AG04450 (cell line): Measurements from ENCODE around the gene FGF14. TPM values are rescaled to one million over a fixed set of nuclear protein-coding genes. Genes with fewer than 3 reads are reported as not detected.

Experiments
- CTCF ChIA-PET: fragments of 300-600, 350-600 bp; formaldehyde crosslinking; extraction: SDS; loops from one replicate; lab custom pipeline; 2022; ENCODE audit warnings: antibody characterized with exemption, inconsistent platforms; lab: Charles Lee
- POLR2A ChIA-PET: fragments of 350-600 bp; formaldehyde crosslinking; extraction: SDS; loops from one replicate; lab custom pipeline; 2021; ENCODE audit warnings: antibody characterized with exemption, inconsistent platforms; lab: Yijun Ruan, JAX
- DNase-seq: peaks from one replicate; pipeline ENCODE4 v3.0.0-alpha.2; 2011; ENCODE audit warnings: low read depth, low spot score
- H3K27ac ChIP-seq: one replicate; pipeline ENCODE4 v1.5.1; 2012; ENCODE audit warnings: low read depth, low read length, control low read depth
- H3K27me3 ChIP-seq: one replicate; pipeline ENCODE4 v1.6.0; 2012; ENCODE audit warnings: low read length; ENCODE audit not compliant: control insufficient read depth, insufficient read depth
- H3K4me3 ChIP-seq: 2 replicates; pipeline ENCODE4 v1.5.1; 2011; ENCODE audit warnings: mild to moderate bottlenecking, low read depth, low read length, control low read depth
- H3K9me3 ChIP-seq: 2 replicates; pipeline ENCODE4 v1.5.1; 2012; ENCODE audit warnings: low read length; ENCODE audit not compliant: control insufficient read depth, insufficient read depth
- polyA plus RNA-seq: library from polyadenylated mRNA; depleted of rRNA; stranded (reverse); fragments of >200 nt; gene quantifications from 2 replicates; pipeline ENCODE4 v1.2.3, GENCODE V29; 2011
- TF ChIP-seq, protein P1 (sequence below): IDR thresholded peaks from 2 replicates; pipeline ENCODE4 v1.5.1; 2011; ENCODE audit warnings: low read depth, low read length, control low read depth, inconsistent platforms

FGF14 gene
- polyA plus RNA-seq, 1 experiment: 0.01 TPM

DNA sequence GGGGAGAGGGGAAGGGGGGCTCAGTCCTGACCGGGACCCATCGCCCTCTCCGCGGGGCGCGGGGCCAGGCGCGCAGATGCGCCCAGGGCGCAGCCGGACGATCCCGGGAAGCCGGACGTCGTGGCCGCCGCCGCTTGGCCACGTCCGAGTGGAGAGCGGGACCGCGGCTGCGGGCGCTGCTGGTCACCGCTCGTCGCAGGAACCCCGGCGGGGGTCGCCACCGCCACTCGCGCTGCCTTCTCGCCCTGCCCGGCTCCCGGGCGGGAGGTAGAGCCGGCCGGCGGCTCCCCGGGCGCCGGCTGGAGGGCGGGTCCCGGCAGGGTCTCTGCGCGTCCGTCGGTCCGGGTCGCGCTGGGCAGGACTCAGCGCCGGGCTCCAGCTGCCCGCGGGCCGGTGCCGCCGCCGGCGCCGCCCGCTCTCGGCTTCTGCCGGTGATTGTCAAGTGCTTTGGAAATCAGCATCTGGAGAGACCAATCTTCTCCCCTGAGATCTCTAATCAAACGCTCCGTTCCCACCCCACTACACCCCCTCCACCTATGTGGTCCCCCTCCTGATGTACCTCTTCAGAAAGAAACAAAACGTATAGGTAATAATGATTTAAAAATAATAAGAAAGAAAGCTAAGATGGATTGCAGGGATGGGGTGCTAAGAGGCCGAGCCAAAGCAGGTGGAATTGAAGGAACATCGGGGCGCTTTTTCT lies 484.9 kb downstream of the FGF14 start:
- ChIA-PET CTCF (no interaction called here), POLR2A (no interaction called here)
- TF ChIP-seq, protein P1, sequence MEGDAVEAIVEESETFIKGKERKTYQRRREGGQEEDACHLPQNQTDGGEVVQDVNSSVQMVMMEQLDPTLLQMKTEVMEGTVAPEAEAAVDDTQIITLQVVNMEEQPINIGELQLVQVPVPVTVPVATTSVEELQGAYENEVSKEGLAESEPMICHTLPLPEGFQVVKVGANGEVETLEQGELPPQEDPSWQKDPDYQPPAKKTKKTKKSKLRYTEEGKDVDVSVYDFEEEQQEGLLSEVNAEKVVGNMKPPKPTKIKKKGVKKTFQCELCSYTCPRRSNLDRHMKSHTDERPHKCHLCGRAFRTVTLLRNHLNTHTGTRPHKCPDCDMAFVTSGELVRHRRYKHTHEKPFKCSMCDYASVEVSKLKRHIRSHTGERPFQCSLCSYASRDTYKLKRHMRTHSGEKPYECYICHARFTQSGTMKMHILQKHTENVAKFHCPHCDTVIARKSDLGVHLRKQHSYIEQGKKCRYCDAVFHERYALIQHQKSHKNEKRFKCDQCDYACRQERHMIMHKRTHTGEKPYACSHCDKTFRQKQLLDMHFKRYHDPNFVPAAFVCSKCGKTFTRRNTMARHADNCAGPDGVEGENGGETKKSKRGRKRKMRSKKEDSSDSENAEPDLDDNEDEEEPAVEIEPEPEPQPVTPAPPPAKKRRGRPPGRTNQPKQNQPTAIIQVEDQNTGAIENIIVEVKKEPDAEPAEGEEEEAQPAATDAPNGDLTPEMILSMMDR: no peak
- Histone ChIP-seq H3K9me3 (no peaks in the 10 kb centered on the region), H3K27me3 (peaks cover 27% of the 10 kb centered on the region), H3K27ac (no peak overlapping the region), H3K4me3 (no peak overlapping the region)
- no peak for DNase-seq

DNA sequence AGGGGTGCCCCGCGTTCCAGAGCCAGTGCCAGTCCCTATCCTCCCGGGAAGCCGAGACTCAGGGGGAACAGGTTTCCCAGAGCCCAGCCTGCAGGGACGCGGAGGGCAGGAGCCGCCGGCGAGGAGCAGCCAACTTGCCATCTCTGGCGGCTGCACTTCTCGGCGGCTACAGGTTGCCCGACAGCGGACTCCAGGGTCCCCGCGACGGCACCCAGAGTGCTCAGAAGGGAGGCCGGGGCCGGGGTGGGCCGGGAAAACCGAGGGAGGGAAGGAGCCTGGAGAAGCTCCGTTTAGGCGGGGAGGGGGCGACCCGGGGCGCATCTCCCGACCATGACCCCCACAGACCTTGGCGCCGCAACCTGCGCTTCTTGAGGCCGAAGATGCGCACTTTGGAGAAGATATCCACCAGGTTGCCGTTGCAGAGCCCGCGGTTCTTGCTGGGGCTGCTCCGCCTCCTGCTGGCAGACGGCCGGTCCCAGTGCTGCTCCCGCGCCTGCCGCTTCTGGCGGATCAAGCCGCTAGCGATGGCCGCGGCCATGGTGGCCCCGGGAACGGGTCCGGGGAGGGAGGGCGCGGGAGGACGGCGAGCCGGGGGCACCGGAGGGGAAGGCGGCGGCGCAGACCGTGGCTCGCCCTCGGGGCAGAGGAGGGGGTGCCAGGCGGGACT lies 485.6 kb downstream of the FGF14 start:
- no peak for DNase-seq
- Histone ChIP-seq H3K27me3 (peaks cover 27% of the 10 kb centered on the region), H3K27ac (no peak overlapping the region), H3K9me3 (no peaks in the 10 kb centered on the region), H3K4me3 (no peak overlapping the region)
- ChIA-PET POLR2A (no interaction called here), CTCF (no interaction called here)
- TF ChIP-seq, protein P1: 0 out of 2 replicates have a peak, but pooled peaks have one; percentile 8

DNA sequence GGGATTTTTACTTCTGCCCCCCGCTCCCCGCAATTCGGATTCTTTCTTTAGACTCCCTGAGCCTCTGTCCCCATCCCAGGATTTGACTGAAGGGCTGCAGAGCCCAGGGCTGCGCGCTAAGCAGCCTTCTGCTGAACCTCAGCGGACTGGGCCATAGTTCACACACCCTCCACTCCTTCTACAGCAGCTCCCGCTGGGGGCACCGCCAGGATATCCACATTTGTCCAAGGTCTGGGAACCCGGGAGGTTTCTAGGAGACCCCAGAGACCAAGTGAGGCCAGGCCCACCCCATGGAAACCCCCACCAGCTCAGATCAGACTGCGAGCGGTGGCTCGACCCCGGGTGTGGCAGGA lies 486.1 kb downstream of the FGF14 start:
- ChIA-PET POLR2A (no interaction called here), CTCF (no interaction called here)
- Histone ChIP-seq H3K27me3 (peaks cover 27% of the 10 kb centered on the region), H3K27ac (no peak overlapping the region), H3K4me3 (no peak overlapping the region), H3K9me3 (no peaks in the 10 kb centered on the region)
- DNase-seq: no peak
- TF ChIP-seq, protein P1: no peak

DNA sequence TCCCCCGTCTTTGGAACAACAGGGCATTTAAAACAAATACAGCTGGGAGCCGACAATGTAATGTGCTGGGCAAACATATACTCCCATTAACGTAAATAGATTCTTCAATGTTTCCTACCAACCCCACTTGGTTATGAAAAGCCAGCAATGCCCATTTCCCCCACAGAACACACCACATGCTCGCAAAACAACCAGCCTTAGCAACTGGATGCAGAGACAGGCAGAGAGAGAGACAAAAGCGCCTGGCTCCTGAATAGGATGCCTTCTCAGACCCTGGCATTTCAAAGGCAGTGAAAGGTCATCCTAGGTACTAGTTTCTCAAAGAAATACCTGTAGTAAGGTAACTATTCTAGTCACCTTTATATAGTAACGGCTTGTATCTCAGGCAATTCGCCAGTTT lies 486.5 kb downstream of the FGF14 start:
- POLR2A ChIA-PET: no interaction called here
- Histone ChIP-seq H3K27me3 (peaks cover 27% of the 10 kb centered on the region), H3K4me3 (no peak overlapping the region), H3K9me3 (no peaks in the 10 kb centered on the region), H3K27ac (no peak overlapping the region)
- CTCF ChIA-PET: no interaction called here
- no peak for DNase-seq
- TF ChIP-seq, protein P1: no peak

DNA sequence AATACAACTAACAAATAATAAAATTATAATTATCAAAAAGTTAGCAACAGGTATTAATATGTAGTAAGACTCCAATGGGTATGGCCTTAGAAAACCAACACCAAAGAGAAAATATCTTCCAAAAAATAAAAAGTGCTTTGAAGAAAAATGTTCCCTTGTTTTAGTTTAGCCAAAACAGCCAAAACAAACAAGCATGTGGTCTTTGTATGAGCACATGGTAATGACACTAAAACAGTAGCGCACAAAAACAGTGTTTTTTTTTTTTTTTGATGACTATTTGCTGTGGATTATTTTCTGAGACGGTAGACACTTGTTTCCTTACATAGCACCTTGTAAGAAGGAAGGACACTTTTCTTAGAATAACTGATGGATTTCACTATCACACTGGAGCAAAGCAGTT lies 490.1 kb downstream of the FGF14 start:
- DNase-seq: no peak
- H3K27me3 ChIP-seq: peaks cover 14% of the 10 kb centered on the region
- no peak overlapping the region for H3K4me3 ChIP-seq
- no peak overlapping the region for H3K27ac ChIP-seq
- POLR2A ChIA-PET: no interaction called here
- H3K9me3 ChIP-seq: no peaks in the 10 kb centered on the region
- TF ChIP-seq, protein P1: no peak
- CTCF ChIA-PET: no interaction called here
